GM19025 (cell line): Measurements from ENCODE around the gene DDI1.

Source experiments
- ATAC-seq: cut with Tn5 transposase; IDR thresholded peaks from one replicate; pipeline ENCODE4 v1.9.1; 2021; ENCODE audit warnings: mild to moderate bottlenecking, low read depth, moderate library complexity; ENCODE audit not compliant: unreplicated experiment

The DDI1 gene

GRCh38 chr11:104075706-104076105, 39.3 kb downstream of the DDI1 start:
- no peak for ATAC-seq

GRCh38 chr11:104076455-104076854, 40.0 kb downstream of the DDI1 start:
- ATAC-seq: no peak

GRCh38 chr11:104078245-104078644, 41.8 kb downstream of the DDI1 start:
- ATAC-seq: no peak

GRCh38 chr11:104078995-104079394, 42.6 kb downstream of the DDI1 start:
- ATAC-seq: no peak

- no peak for ATAC-seq
Measured at GRCh38 chr11:104086621-104087020, 50.2 kb downstream of the DDI1 start.
